ENCODE results near the gene LHFPL3. TPM values are rescaled to one million over a fixed set of nuclear protein-coding genes. Genes with fewer than 3 reads are reported as not detected.

The LHFPL3 gene
- total RNA-seq, 1 donor from 2014 or later, result not detected

- Mint-ChIP-seq H3K9me3 (ENCODE audit: low read depth) (no peaks in the 10 kb centered on the region), H3K27ac (no peak overlapping the region), H3K4me3 (ENCODE audit: low read depth) (no peak overlapping the region), H3K4me1 (ENCODE audit: low read depth) (no peaks in the 10 kb centered on the region), H3K27me3 (no peaks in the 10 kb centered on the region), H3K36me3 (ENCODE audit: insufficient read depth) (peaks cover 25% of the 10 kb centered on the region)
- TF ChIP-seq, protein P1, sequence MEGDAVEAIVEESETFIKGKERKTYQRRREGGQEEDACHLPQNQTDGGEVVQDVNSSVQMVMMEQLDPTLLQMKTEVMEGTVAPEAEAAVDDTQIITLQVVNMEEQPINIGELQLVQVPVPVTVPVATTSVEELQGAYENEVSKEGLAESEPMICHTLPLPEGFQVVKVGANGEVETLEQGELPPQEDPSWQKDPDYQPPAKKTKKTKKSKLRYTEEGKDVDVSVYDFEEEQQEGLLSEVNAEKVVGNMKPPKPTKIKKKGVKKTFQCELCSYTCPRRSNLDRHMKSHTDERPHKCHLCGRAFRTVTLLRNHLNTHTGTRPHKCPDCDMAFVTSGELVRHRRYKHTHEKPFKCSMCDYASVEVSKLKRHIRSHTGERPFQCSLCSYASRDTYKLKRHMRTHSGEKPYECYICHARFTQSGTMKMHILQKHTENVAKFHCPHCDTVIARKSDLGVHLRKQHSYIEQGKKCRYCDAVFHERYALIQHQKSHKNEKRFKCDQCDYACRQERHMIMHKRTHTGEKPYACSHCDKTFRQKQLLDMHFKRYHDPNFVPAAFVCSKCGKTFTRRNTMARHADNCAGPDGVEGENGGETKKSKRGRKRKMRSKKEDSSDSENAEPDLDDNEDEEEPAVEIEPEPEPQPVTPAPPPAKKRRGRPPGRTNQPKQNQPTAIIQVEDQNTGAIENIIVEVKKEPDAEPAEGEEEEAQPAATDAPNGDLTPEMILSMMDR (IDR thresholded peaks at IDR 0.05; ENCODE audit: unreplicated experiment), result no peak
- DNase-seq (ENCODE audit: low spot score, unreplicated experiment), result no peak
Observed at GRCh38 chr7:104859754-104860426, 531.5 kb downstream of the LHFPL3 start.

- TF ChIP-seq, protein P1 (IDR thresholded peaks at IDR 0.05; ENCODE audit: unreplicated experiment), result no peak
- Mint-ChIP-seq H3K4me1 (ENCODE audit: low read depth) (peaks cover 2% of the 10 kb centered on the region), H3K9me3 (ENCODE audit: low read depth) (peaks cover 10% of the 10 kb centered on the region), H3K27me3 (no peaks in the 10 kb centered on the region), H3K27ac (no peak overlapping the region), H3K4me3 (ENCODE audit: low read depth) (no peak overlapping the region), H3K36me3 (ENCODE audit: insufficient read depth) (peaks cover 41% of the 10 kb centered on the region)
- DNase-seq (ENCODE audit: low spot score, unreplicated experiment), result no peak
Observed at GRCh38 chr7:104861729-104862390, 533.5 kb downstream of the LHFPL3 start.

- TF ChIP-seq, protein P1 (IDR thresholded peaks at IDR 0.05; ENCODE audit: unreplicated experiment), result peak; percentile 46
- H3K36me3 Mint-ChIP-seq (ENCODE audit: insufficient read depth), result peaks cover 46% of the 10 kb centered on the region
- H3K4me3 Mint-ChIP-seq (ENCODE audit: low read depth), result no peak overlapping the region
- no peak for DNase-seq (ENCODE audit: low spot score, unreplicated experiment)
- no peak overlapping the region for H3K27ac Mint-ChIP-seq
- peaks cover 4% of the 10 kb centered on the region for H3K4me1 Mint-ChIP-seq (ENCODE audit: low read depth)
- H3K27me3 Mint-ChIP-seq, result no peaks in the 10 kb centered on the region
- H3K9me3 Mint-ChIP-seq (ENCODE audit: low read depth), result peaks cover 14% of the 10 kb centered on the region
Observed at GRCh38 chr7:104862719-104863118, 534.3 kb downstream of the LHFPL3 start.

- Mint-ChIP-seq H3K27ac (no peak overlapping the region), H3K4me3 (ENCODE audit: low read depth) (no peak overlapping the region), H3K27me3 (no peaks in the 10 kb centered on the region), H3K4me1 (ENCODE audit: low read depth) (no peaks in the 10 kb centered on the region), H3K9me3 (ENCODE audit: low read depth) (no peaks in the 10 kb centered on the region), H3K36me3 (ENCODE audit: insufficient read depth) (peaks cover 33% of the 10 kb centered on the region)
- TF ChIP-seq, protein P1 (IDR thresholded peaks at IDR 0.05; ENCODE audit: unreplicated experiment), result no peak
- no peak for DNase-seq (ENCODE audit: low spot score, unreplicated experiment)
Observed at GRCh38 chr7:104873401-104873800, 545.0 kb downstream of the LHFPL3 start.

GRCh38 chr7:104878577-104878976, 550.2 kb downstream of the LHFPL3 start:
- no peak for DNase-seq (ENCODE audit: low spot score, unreplicated experiment)
- H3K4me3 Mint-ChIP-seq (ENCODE audit: low read depth), result no peak overlapping the region
- H3K27ac Mint-ChIP-seq, result peak overlapping the region; percentile 49
- no peaks in the 10 kb centered on the region for H3K9me3 Mint-ChIP-seq (ENCODE audit: low read depth)
- TF ChIP-seq, protein P1 (IDR thresholded peaks at IDR 0.05; ENCODE audit: unreplicated experiment), result no peak
- H3K27me3 Mint-ChIP-seq, result no peaks in the 10 kb centered on the region
- H3K4me1 Mint-ChIP-seq (ENCODE audit: low read depth), result peaks cover 1% of the 10 kb centered on the region
- H3K36me3 Mint-ChIP-seq (ENCODE audit: insufficient read depth), result peaks cover 51% of the 10 kb centered on the region
